Keratinocyte (primary cell): ENCODE measurements around the gene SEZ6. TPM values are rescaled to one million over a fixed set of nuclear protein-coding genes. Genes with fewer than 3 reads are reported as not detected.

Source experiments
- DNase-seq: peaks from one replicate; pipeline ENCODE4 v3.0.0-alpha.2; 2011; ENCODE audit warnings: low read depth, missing footprints, low spot score
- FAIRE-seq: peaks from 2 replicates; lab custom pipeline; 2011; peaks lifted over from hg19 to GRCh38; lab: Jason Lieb, UNC
- H2AFZ ChIP-seq: 2 replicates; pipeline ENCODE4 v1.6.0; 2012; ENCODE audit warnings: low read length, control low read depth, inconsistent platforms; ENCODE audit not compliant: control insufficient read depth
- H3K27ac ChIP-seq: 2 replicates; pipeline ENCODE4 v1.5.1; 2011; ENCODE audit warnings: low read length; ENCODE audit not compliant: control insufficient read depth, insufficient read depth
- H3K27me3 ChIP-seq: 3 replicates; pipeline ENCODE4 v1.6.0; 2011; ENCODE audit warnings: low read length; ENCODE audit not compliant: control insufficient read depth, insufficient read depth; ENCODE audit errors: extremely low read depth
- H3K36me3 ChIP-seq, 2 experiments: 2 replicates in 1 of 2; 3 replicates in 1 of 2; pipeline ENCODE4 v1.5.1; 2011; ENCODE audit warnings: low read length in 2 of 2, mild to moderate bottlenecking in 1 of 2; ENCODE audit not compliant: control insufficient read depth in 2 of 2, insufficient read depth in 2 of 2; ENCODE audit errors: extremely low read depth in 1 of 2
- H3K4me1 ChIP-seq: 3 replicates; pipeline ENCODE4 v1.5.1; 2011; ENCODE audit warnings: low read length; ENCODE audit not compliant: control insufficient read depth, insufficient read depth; ENCODE audit errors: extremely low read depth
- H3K4me2 ChIP-seq: 3 replicates; pipeline ENCODE4 v1.6.0; 2011; ENCODE audit warnings: low read depth, low read length; ENCODE audit not compliant: control insufficient read depth, insufficient read depth; ENCODE audit errors: extremely low read depth
- H3K4me3 ChIP-seq, 3 experiments: fragments of 200-600 bp in 1 of 3; sonication (generic) in 1 of 3; 2 replicates in 2 of 3; 3 replicates in 1 of 3; pipeline ENCODE4 v1.5.1; 2011 to 2016; ENCODE audit warnings: low read length in 3 of 3, mild to moderate bottlenecking in 3 of 3, control low read depth in 2 of 3, inconsistent platforms in 1 of 3, low read depth in 1 of 3, mixed read lengths in 1 of 3, mixed run types in 1 of 3, moderate library complexity in 1 of 3; ENCODE audit not compliant: control insufficient read depth in 2 of 3, insufficient read depth in 2 of 3; ENCODE audit errors: extremely low read depth in 1 of 3
- H3K79me2 ChIP-seq: 2 replicates; pipeline ENCODE4 v1.6.0; 2012; ENCODE audit warnings: low read length; ENCODE audit not compliant: control insufficient read depth, insufficient read depth
- H3K9ac ChIP-seq: 3 replicates; pipeline ENCODE4 v1.6.0; 2011; ENCODE audit warnings: low read length; ENCODE audit not compliant: control insufficient read depth, insufficient read depth; ENCODE audit errors: extremely low read depth
- H3K9me1 ChIP-seq: 3 replicates; pipeline ENCODE4 v1.6.0; 2011; ENCODE audit warnings: low read length; ENCODE audit not compliant: control insufficient read depth, insufficient read depth; ENCODE audit errors: extremely low read depth
- H3K9me3 ChIP-seq: 2 replicates; pipeline ENCODE4 v1.5.1; 2012; ENCODE audit warnings: low read depth, low read length; ENCODE audit not compliant: control insufficient read depth
- H4K20me1 ChIP-seq: 3 replicates; pipeline ENCODE4 v1.6.0; 2011; ENCODE audit warnings: low read length; ENCODE audit not compliant: control insufficient read depth, insufficient read depth; ENCODE audit errors: extremely low read depth
- EZH2 ChIP-seq: IDR thresholded peaks from one replicate; pipeline ENCODE4 v1.6.1; 2012; ENCODE audit warnings: inconsistent platforms, mild to moderate bottlenecking, low read length, moderate library complexity
- dilution Hi-C: fragments of 300-500 bp; cut with MboI; formaldehyde crosslinking; loops from one replicate; pipeline ENCODE4 v1.7.0; 2020; ENCODE audit warnings: low sequenced_read_pairs; ENCODE audit not compliant: extremely low pct_ligation_motif_present
- polyA plus RNA-seq, 5 experiments: library from polyadenylated mRNA; depleted of rRNA in 3 of 5; stranded (reverse) in 3 of 5; stranded (forward) in 1 of 5; unstranded in 1 of 5; fragments of >200 nt; gene quantifications; 1 replicate in 1 of 5; 2 replicates in 3 of 5; 3 replicates in 1 of 5; pipeline versions ENCODE4 v1.2.1 to v1.2.3, GENCODE V29; 2011 to 2012; ENCODE audit warnings: missing spikeins in 2 of 5, low read depth in 1 of 5, low replicate concordance in 1 of 5
- TF ChIP-seq, protein P1 (sequence below), 3 experiments: IDR thresholded peaks in 1 of 3; conservative IDR thresholded peaks in 1 of 3; optimal IDR thresholded peaks in 1 of 3; 2 replicates in 2 of 3; 3 replicates in 1 of 3; pipeline versions ENCODE3 to v1.5.1; 2011; ENCODE audit warnings: low read length in 3 of 3, mild to moderate bottlenecking in 3 of 3, moderate library complexity in 2 of 3, control low read depth in 1 of 3, inconsistent platforms in 1 of 3; ENCODE audit not compliant: insufficient read depth in 2 of 3; ENCODE audit errors: extremely low read depth in 1 of 3

The SEZ6 gene
- polyA plus RNA-seq, 1 donor (not counting 4 experiments of a cell fraction or from before 2014, with no cell fraction given): not detected

DNA sequence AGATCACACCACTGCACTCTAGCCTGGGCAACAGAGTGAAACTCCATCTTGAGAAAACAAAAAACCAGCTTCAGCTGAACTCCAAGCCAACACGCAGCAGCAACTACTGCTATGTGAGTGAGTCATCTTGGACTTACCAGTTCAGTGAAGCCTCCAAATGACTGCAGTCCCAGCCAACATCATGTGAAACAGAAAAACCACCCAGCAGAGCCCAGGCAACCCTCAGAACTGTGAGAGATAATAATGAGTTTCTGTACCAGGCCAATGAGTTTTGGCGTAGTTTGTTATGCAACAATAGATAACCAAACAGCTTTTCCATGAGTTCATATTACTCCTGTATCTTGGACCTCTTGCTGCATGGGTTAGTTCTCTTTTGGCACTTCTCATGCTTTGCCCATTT is 77.8 kb downstream of the SEZ6 start:
- peaks cover 8 to 31% of the 10 kb centered on the region in 2 experiments for H3K36me3 ChIP-seq
- no peak overlapping the region for H3K4me3 ChIP-seq
- DNase-seq: no peak
- H3K9me1 ChIP-seq: no peaks in the 10 kb centered on the region
- H3K79me2 ChIP-seq: peaks cover 71% of the 10 kb centered on the region
- peaks cover 13% of the 10 kb centered on the region for H3K4me1 ChIP-seq
- H3K4me2 ChIP-seq: no peak overlapping the region
- no peak overlapping the region for H2AFZ ChIP-seq
- no peak for FAIRE-seq
- TF ChIP-seq EZH2: no peak
- TF ChIP-seq, protein P1, sequence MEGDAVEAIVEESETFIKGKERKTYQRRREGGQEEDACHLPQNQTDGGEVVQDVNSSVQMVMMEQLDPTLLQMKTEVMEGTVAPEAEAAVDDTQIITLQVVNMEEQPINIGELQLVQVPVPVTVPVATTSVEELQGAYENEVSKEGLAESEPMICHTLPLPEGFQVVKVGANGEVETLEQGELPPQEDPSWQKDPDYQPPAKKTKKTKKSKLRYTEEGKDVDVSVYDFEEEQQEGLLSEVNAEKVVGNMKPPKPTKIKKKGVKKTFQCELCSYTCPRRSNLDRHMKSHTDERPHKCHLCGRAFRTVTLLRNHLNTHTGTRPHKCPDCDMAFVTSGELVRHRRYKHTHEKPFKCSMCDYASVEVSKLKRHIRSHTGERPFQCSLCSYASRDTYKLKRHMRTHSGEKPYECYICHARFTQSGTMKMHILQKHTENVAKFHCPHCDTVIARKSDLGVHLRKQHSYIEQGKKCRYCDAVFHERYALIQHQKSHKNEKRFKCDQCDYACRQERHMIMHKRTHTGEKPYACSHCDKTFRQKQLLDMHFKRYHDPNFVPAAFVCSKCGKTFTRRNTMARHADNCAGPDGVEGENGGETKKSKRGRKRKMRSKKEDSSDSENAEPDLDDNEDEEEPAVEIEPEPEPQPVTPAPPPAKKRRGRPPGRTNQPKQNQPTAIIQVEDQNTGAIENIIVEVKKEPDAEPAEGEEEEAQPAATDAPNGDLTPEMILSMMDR (optimal IDR thresholded peaks at IDR 0.05 in 1 of 3, IDR thresholded peaks at IDR 0.05 in 1 of 3, conservative IDR thresholded peaks at IDR 0.05 in 1 of 3; ENCODE audit: extremely low read depth in 1 of 3, insufficient read depth in 2 of 3, low read length in 3 of 3): no peak
- peaks cover 5% of the 10 kb centered on the region for H3K9me3 ChIP-seq
- H3K27me3 ChIP-seq: no peaks in the 10 kb centered on the region
- no peak overlapping the region for H3K27ac ChIP-seq
- peaks cover 4% of the 10 kb centered on the region for H4K20me1 ChIP-seq
- H3K9ac ChIP-seq: no peak overlapping the region
- dilution Hi-C loops: no loop called here

DNA sequence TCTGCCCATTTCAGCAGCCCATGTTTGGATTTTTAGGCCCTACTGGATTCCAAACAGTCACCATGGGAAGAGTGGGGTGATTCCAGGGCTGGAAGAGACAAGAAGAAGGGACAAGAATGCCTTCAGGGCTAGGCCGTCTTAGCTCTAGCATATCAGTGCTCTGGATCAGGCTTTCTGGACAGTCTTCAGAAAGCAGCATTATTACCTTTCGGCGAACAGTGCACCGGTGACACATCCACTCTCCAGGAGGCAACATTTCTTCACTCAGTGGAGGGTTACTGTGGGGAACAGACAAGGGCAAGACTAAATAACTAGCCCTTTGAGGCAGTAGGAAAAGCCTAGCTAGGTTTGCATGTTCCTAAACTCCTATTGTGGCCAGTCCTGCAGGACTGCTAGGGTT is 79.0 kb downstream of the SEZ6 start:
- Histone ChIP-seq H3K4me1 (peaks cover 13% of the 10 kb centered on the region), H3K4me3 (no peak overlapping the region), H3K27ac (no peak overlapping the region), H3K27me3 (no peaks in the 10 kb centered on the region), H3K79me2 (peaks cover 58% of the 10 kb centered on the region), H3K9me3 (peaks cover 5% of the 10 kb centered on the region), H3K36me3 (peaks cover 11 to 38% of the 10 kb centered on the region in 2 experiments), H3K4me2 (no peak overlapping the region), H2AFZ (no peak overlapping the region), H3K9ac (no peak overlapping the region), H3K9me1 (no peaks in the 10 kb centered on the region), H4K20me1 (peaks cover 4% of the 10 kb centered on the region)
- TF ChIP-seq, protein P1 (optimal IDR thresholded peaks at IDR 0.05 in 1 of 3, IDR thresholded peaks at IDR 0.05 in 1 of 3, conservative IDR thresholded peaks at IDR 0.05 in 1 of 3; ENCODE audit: extremely low read depth in 1 of 3, insufficient read depth in 2 of 3, low read length in 3 of 3): no peak
- TF ChIP-seq EZH2: no peak
- DNase-seq: no peak
- dilution Hi-C loops: no loop called here
- FAIRE-seq: no peak
